ENCODE results near the gene GULP1. TPM values are rescaled to one million over a fixed set of nuclear protein-coding genes. Genes with fewer than 3 reads are reported as not detected.

The GULP1 gene
- total and polyA plus RNA-seq, 2 of the 4 experiments (the other 2 are of a cell fraction) = 24.4 to 40.1 TPM

GRCh38 chr2:188367164-188367563 lies 75.5 kb downstream of the GULP1 start:
- no peak overlapping the region for H3K18ac ChIP-seq (ENCODE audit: low read depth, low read length)
- H3K9me3 ChIP-seq (ENCODE audit: control insufficient read depth, insufficient read depth, low read length) = no peaks in the 10 kb centered on the region
- no peak overlapping the region for H2AFZ ChIP-seq (replicated peaks; ENCODE audit: low read length, poor library complexity)
- H2BK20ac ChIP-seq (ENCODE audit: low read depth, low read length) = no peak overlapping the region
- ChIA-PET CTCF (no interaction called here), POLR2A (ENCODE audit: unreplicated experiment) (no interaction called here)
- no peak overlapping the region for H2BK15ac ChIP-seq (ENCODE audit: low read depth, low read length)
- no peak overlapping the region for H2AK9ac ChIP-seq (replicated peaks; ENCODE audit: low read depth, low read length, poor library complexity)
- H3K14ac ChIP-seq (replicated peaks; ENCODE audit: low read depth, low read length) = no peak overlapping the region
- no peak overlapping the region for H3K9ac ChIP-seq (ENCODE audit: low read depth, low read length)
- H3K9me1 ChIP-seq (ENCODE audit: insufficient read depth, low read length) = 0 out of 2 replicates have a peak, but pooled peaks cover 3% of the 10 kb centered on the region
- BruUV-seq (replicated peaks) = no TSS peak
- H4K8ac ChIP-seq (ENCODE audit: low read depth in 2 of 2, low read length in 2 of 2) = no peak overlapping the region
- no peak overlapping the region for H3K4me2 ChIP-seq (ENCODE audit: low read depth, low read length)
- no peaks in the 10 kb centered on the region for H3K27me3 ChIP-seq (ENCODE audit: control insufficient read depth, insufficient read depth, low read length)
- no peak overlapping the region for H3K27ac ChIP-seq (ENCODE audit: insufficient read depth, low read length)
- H3K4me1 ChIP-seq (ENCODE audit: control insufficient read depth, insufficient read depth, low read length) = no peaks in the 10 kb centered on the region
- H3K56ac ChIP-seq (ENCODE audit: extremely low read depth, insufficient read depth, low read length) = no peak overlapping the region
- no peak overlapping the region for H3K4ac ChIP-seq (ENCODE audit: low read depth, low read length)
- H2AK5ac ChIP-seq (ENCODE audit: low read depth, low read length) = no peak overlapping the region
- DNase-seq (no peak), ATAC-seq (ENCODE audit: low read depth) (no peak)
- no peak overlapping the region for H4K5ac ChIP-seq (ENCODE audit: low read depth, low read length)
- H3K79me1 ChIP-seq (ENCODE audit: low read depth in 1 of 2, low read length in 2 of 2) = peaks cover 25 to 55% of the 10 kb centered on the region in 2 experiments
- no peak overlapping the region for H4K91ac ChIP-seq (ENCODE audit: insufficient read depth, low read depth, low read length)
- in situ Hi-C loops (cut with MboI; ENCODE audit: low sequenced_read_pairs) (no loop called here), dilution Hi-C loops (cut with HindIII; ENCODE audit: low sequenced_read_pairs, unreplicated experiment) (no loop called here), intact Hi-C loops (cut with micrococcal nuclease) (loop anchor here (5.0 to 10.0 kb wide), 2 partner anchors 75 to 762 kb away; partner anchors contain the start of gene GULP1)
- no peak overlapping the region for H2BK5ac ChIP-seq (ENCODE audit: low read depth, low read length, poor library complexity, severe bottlenecking)
- TF ChIP-seq RFX5 (IDR thresholded peaks at IDR 0.05; ENCODE audit: low read depth, low read length) (no peak), MAZ (IDR thresholded peaks at IDR 0.05; ENCODE audit: borderline replicate concordance, low read depth, low read length) (no peak), CEBPB (IDR thresholded peaks at IDR 0.05; ENCODE audit: low read depth, low read length) (no peak), ELK1 (IDR thresholded peaks at IDR 0.05; ENCODE audit: borderline replicate concordance, low read depth, low read length) (no peak), RAD21 (IDR thresholded peaks at IDR 0.05; ENCODE audit: low read length) (no peak), MXI1 (IDR thresholded peaks at IDR 0.05; ENCODE audit: borderline replicate concordance, low read depth, low read length) (no peak), USF2 (IDR thresholded peaks at IDR 0.05; ENCODE audit: low read depth, low read length) (no peak), RCOR1 (IDR thresholded peaks at IDR 0.05; ENCODE audit: insufficient replicate concordance, low read length) (no peak), CHD1 (IDR thresholded peaks at IDR 0.05; ENCODE audit: low read depth, low read length) (no peak), CTCF (conservative IDR thresholded peaks at IDR 0.05; ENCODE audit: low read depth, low read length) (no peak), SMC3 (IDR thresholded peaks at IDR 0.05; ENCODE audit: low read depth, low read length) (no peak), FOS (IDR thresholded peaks at IDR 0.05; ENCODE audit: low read depth, low read length) (no peak), NFE2L2 (IDR thresholded peaks at IDR 0.05; ENCODE audit: low read depth, low read length) (no peak), POLR2A (IDR thresholded peaks at IDR 0.05; ENCODE audit: low read depth, low read length) (no peak), BHLHE40 (IDR thresholded peaks at IDR 0.05; ENCODE audit: low read depth, low read length) (no peak), MAFK (IDR thresholded peaks at IDR 0.05; ENCODE audit: low read depth, low read length) (no peak)
- 83% methylated on average over 1 of the region's 3 CpGs; no CpG with 5 or more reads in 1 of the 2 experiments for whole genome bisulfite sequencing, 2 experiments (ENCODE audit: extremely low coverage in 2 of 2, insufficient read length in 1 of 2)
- no peak overlapping the region for H2BK120ac ChIP-seq (ENCODE audit: low read depth, low read length)
- no peaks in the 10 kb centered on the region for H3K36me3 ChIP-seq (ENCODE audit: control insufficient read depth, insufficient read depth, low read length)
- H3K23ac ChIP-seq (ENCODE audit: low read depth, low read length) = no peak overlapping the region
- no peaks in the 10 kb centered on the region; the same call in 1 of the 2 replicates for H4K20me1 ChIP-seq (ENCODE audit: insufficient read depth, low read length)
- no peak overlapping the region for H3K4me3 ChIP-seq (ENCODE audit: insufficient read depth, low read depth, low read length)
